Esophagus muscularis mucosa (tissue), 4 donors: ENCODE data around the gene ANKRD34B. TPM values are rescaled to one million over a fixed set of nuclear protein-coding genes. Genes with fewer than 3 reads are reported as not detected.

Source experiments
- DNase-seq: peaks from one replicate; pipeline ENCODE4 v3.0.0-alpha.2; 2017; ENCODE audit errors: extremely low spot score
- H3K27ac ChIP-seq, 4 donors: fragments of 200-600 bp; sonication (generic); replicated peaks in 1 of 4; 1 replicate in 3 of 4; 2 replicates in 1 of 4; pipeline ENCODE4 v1.5.1; 2016 to 2019; ENCODE audit warnings: mild to moderate bottlenecking in 1 of 4
- H3K27me3 ChIP-seq, 4 donors: fragments of 200-600 bp; sonication (generic); one replicate each; pipeline versions ENCODE4 v1.5.1 to v1.6.0; 2016 to 2019
- H3K36me3 ChIP-seq, 4 donors: fragments of 200-600 bp; sonication (generic); one replicate each; pipeline ENCODE4 v1.5.1; 2016 to 2019
- H3K4me1 ChIP-seq, 4 donors: fragments of 200-600 bp; sonication (generic); one replicate each; pipeline ENCODE4 v1.5.1; 2016 to 2019
- H3K4me3 ChIP-seq, 4 donors: fragments of 200-600 bp; sonication (generic); 1 replicate in 2 of 4; 2 replicates in 2 of 4; pipeline ENCODE4 v1.5.1; 2016 to 2019; ENCODE audit warnings: mild to moderate bottlenecking in 4 of 4, moderate library complexity in 1 of 4
- H3K9me3 ChIP-seq, 4 donors: fragments of 200-600 bp; sonication (generic); 1 replicate in 3 of 4; 2 replicates in 1 of 4; pipeline ENCODE4 v1.5.1; 2016 to 2019
- CTCF ChIP-seq, 3 experiments: fragments of 200-600 bp in 2 of 3; fragments of 450-650 bp in 1 of 3; sonication (generic) in 2 of 3; IDR thresholded peaks; one replicate each; pipeline ENCODE4 v1.5.1; 2017 to 2019; ENCODE audit warnings: antibody characterized with exemption in 3 of 3, mild to moderate bottlenecking in 2 of 3, moderate library complexity in 1 of 3
- EP300 ChIP-seq: sonication (generic); formaldehyde crosslinking; IDR thresholded peaks from one replicate; pipeline ENCODE4 v1.6.1; 2017; ENCODE audit warnings: antibody characterized with exemption
- POLR2A ChIP-seq: fragments of 450-650 bp; IDR thresholded peaks from one replicate; pipeline ENCODE4 v1.6.1; 2017; ENCODE audit warnings: antibody characterized with exemption, moderate library complexity, mild to moderate bottlenecking, low read depth
- POLR2AphosphoS5 ChIP-seq, 2 donors: sonication (generic); formaldehyde crosslinking; IDR thresholded peaks; one replicate each; pipeline ENCODE4 v1.6.1; 2017; ENCODE audit warnings: antibody characterized with exemption in 2 of 2
- WGBS: methylation state at CpG from one replicate; pipeline ENCODE4 v1.1.5; 2018; 5-methylcytosine and 5-hydroxymethylcytosine counted together
- intact Hi-C: fragments of 100-400 bp; cut with DNase I; formaldehyde crosslinking; loops from one replicate; pipeline ENCODE4 v1.15.1; 2023
- total RNA-seq, 4 donors: library from RNA; depleted of rRNA; stranded (reverse); fragments of >200 nt; gene quantifications; one replicate each; pipeline versions ENCODE4 v1.1.0 to v1.2.1, GENCODE V29; 2016

ANKRD34B gene
- total RNA-seq, 4 donors from 2014 or later, result under 0.01 TPM; not detected in 3

- intact Hi-C loops, result no loop called here
- Histone ChIP-seq H3K4me3 (no peak overlapping the region), H3K9me3 (peaks cover 0 to 4% (median 0%) of the 10 kb centered on the region in 4 donors), H3K27me3 (no peaks in the 10 kb centered on the region), H3K27ac (no peak overlapping the region), H3K4me1 (no peaks in the 10 kb centered on the region), H3K36me3 (no peaks in the 10 kb centered on the region)
- TF ChIP-seq CTCF (IDR thresholded peaks at IDR 0.05) (no peak), EP300 (no peak), POLR2A (no peak), POLR2AphosphoS5 (IDR thresholded peaks at IDR 0.05) (no peak)
- DNase-seq, result no peak
- 71% methylated on average over 1 of the region's 1 CpG for WGBS
These were observed 39.6 kb upstream of the ANKRD34B start for GRCh38 chr5:80609692-80610091.

GRCh38 chr5:80608731-80609130 is 38.7 kb upstream of the ANKRD34B start:
- Histone ChIP-seq H3K27ac (no peak overlapping the region), H3K36me3 (no peaks in the 10 kb centered on the region), H3K9me3 (peaks cover 0 to 4% (median 0%) of the 10 kb centered on the region in 4 donors), H3K4me1 (no peaks in the 10 kb centered on the region), H3K27me3 (no peaks in the 10 kb centered on the region), H3K4me3 (no peak overlapping the region)
- WGBS, result 100% methylated on average over 1 of the region's 1 CpG
- intact Hi-C loops, result no loop called here
- TF ChIP-seq POLR2A (no peak), CTCF (IDR thresholded peaks at IDR 0.05) (no peak), EP300 (no peak), POLR2AphosphoS5 (IDR thresholded peaks at IDR 0.05) (no peak)
- DNase-seq, result no peak

- intact Hi-C loops, result no loop called here
- H3K27me3 ChIP-seq, result no peaks in the 10 kb centered on the region
- peaks cover 0 to 4% (median 0%) of the 10 kb centered on the region in 4 donors for H3K9me3 ChIP-seq
- no peak overlapping the region for H3K4me3 ChIP-seq
- no peak overlapping the region for H3K27ac ChIP-seq
- DNase-seq, result no peak
- TF ChIP-seq CTCF (IDR thresholded peaks at IDR 0.05) (no peak), POLR2AphosphoS5 (IDR thresholded peaks at IDR 0.05) (no peak), POLR2A (no peak), EP300 (no peak)
- no peaks in the 10 kb centered on the region for H3K36me3 ChIP-seq
- no peaks in the 10 kb centered on the region for H3K4me1 ChIP-seq
These were observed 37.8 kb upstream of the ANKRD34B start for GRCh38 chr5:80607832-80608231.

GRCh38 chr5:80607343-80607742 is 37.3 kb upstream of the ANKRD34B start:
- no peak for DNase-seq
- intact Hi-C loops, result no loop called here
- H3K27me3 ChIP-seq, result no peaks in the 10 kb centered on the region

GRCh38 chr5:80600943-80601693 is 31.0 kb upstream of the ANKRD34B start:
- H3K4me1 ChIP-seq, result no peaks in the 10 kb centered on the region
- TF ChIP-seq CTCF (IDR thresholded peaks at IDR 0.05) (no peak), POLR2A (no peak)
- DNase-seq, result no peak
- no peak overlapping the region for H3K4me3 ChIP-seq
- H3K27me3 ChIP-seq, result no peaks in the 10 kb centered on the region
- no peaks in the 10 kb centered on the region for H3K36me3 ChIP-seq
- no peak overlapping the region for H3K27ac ChIP-seq
- WGBS, result 98% methylated on average over 2 of the region's 2 CpGs
- intact Hi-C loops, result no loop called here
- H3K9me3 ChIP-seq, result no peaks in the 10 kb centered on the region

More at GRCh38 chr5:80607343-80607742, 37.3 kb upstream of the ANKRD34B start:
- no peaks in the 10 kb centered on the region for H3K36me3 ChIP-seq
- no peak overlapping the region for H3K4me3 ChIP-seq
- no peak for TF ChIP-seq EP300
- no peak overlapping the region for H3K27ac ChIP-seq
- H3K4me1 ChIP-seq, result no peaks in the 10 kb centered on the region
- peaks cover 0 to 4% (median 0%) of the 10 kb centered on the region in 4 donors for H3K9me3 ChIP-seq
